BLaER1 (cell line): ENCODE data around the gene PRKG1.

ENCODE experiments used
- H3K27ac ChIP-seq: shearing (Covaris generic); formaldehyde crosslinking; 2 replicates; pipeline ENCODE4 v1.8.1; 2022
- H3K27me3 ChIP-seq: shearing (Covaris generic); formaldehyde crosslinking; 2 replicates; pipeline ENCODE4 v1.8.1; 2022
- H3K36me3 ChIP-seq: shearing (Covaris generic); formaldehyde crosslinking; 2 replicates; pipeline ENCODE4 v1.8.1; 2022
- H3K4me1 ChIP-seq: shearing (Covaris generic); formaldehyde crosslinking; 2 replicates; pipeline ENCODE4 v1.8.1; 2022
- H3K4me2 ChIP-seq: shearing (Covaris generic); formaldehyde crosslinking; 2 replicates; pipeline ENCODE4 v1.8.1; 2022
- H3K4me3 ChIP-seq: shearing (Covaris generic); formaldehyde crosslinking; 2 replicates; pipeline ENCODE4 v1.8.1; 2022
- H3K9ac ChIP-seq: shearing (Covaris generic); formaldehyde crosslinking; 2 replicates; pipeline ENCODE4 v1.8.1; 2022
- H3K9me3 ChIP-seq: shearing (Covaris generic); formaldehyde crosslinking; 2 replicates; pipeline ENCODE4 v1.8.1; 2022
- H4K20me1 ChIP-seq: shearing (Covaris generic); formaldehyde crosslinking; 2 replicates; pipeline ENCODE4 v1.8.1; 2022
- Cebpa-rat ChIP-seq: shearing (Covaris generic); IDR thresholded peaks from 2 replicates; pipeline ENCODE4 v1.8.1; 2022

Gene PRKG1

GRCh38 chr10:52314822-52315552, 1240.7 kb downstream of the PRKG1 start:
- H3K9me3 ChIP-seq: no peaks in the 10 kb centered on the region
- peak overlapping the region; percentile 74; the same call in 1 of the 2 replicates for H3K9ac ChIP-seq
- TF ChIP-seq Cebpa-rat: no peak
- peak overlapping the region; percentile 78 for H3K4me3 ChIP-seq
- H3K4me2 ChIP-seq: peak overlapping the region; percentile 93
- H3K27me3 ChIP-seq: peaks cover 12% of the 10 kb centered on the region; the same call in 1 of the 2 replicates
- H3K36me3 ChIP-seq: no peaks in the 10 kb centered on the region
- H3K4me1 ChIP-seq: peaks cover 34% of the 10 kb centered on the region
- H4K20me1 ChIP-seq: no peaks in the 10 kb centered on the region
- H3K27ac ChIP-seq: no peak overlapping the region; the same call in 1 of the 2 replicates

GRCh38 chr10:52316001-52316400, 1241.7 kb downstream of the PRKG1 start:
- TF ChIP-seq Cebpa-rat: no peak
- Histone ChIP-seq H3K27ac (no peak overlapping the region), H3K4me1 (peaks cover 34% of the 10 kb centered on the region), H3K9ac (no peak overlapping the region), H4K20me1 (no peaks in the 10 kb centered on the region), H3K9me3 (no peaks in the 10 kb centered on the region), H3K4me3 (no peak overlapping the region), H3K4me2 (peak overlapping the region; percentile 93; the same call in 1 of the 2 replicates), H3K27me3 (peaks cover 12% of the 10 kb centered on the region; the same call in 1 of the 2 replicates), H3K36me3 (no peaks in the 10 kb centered on the region)

DNA sequence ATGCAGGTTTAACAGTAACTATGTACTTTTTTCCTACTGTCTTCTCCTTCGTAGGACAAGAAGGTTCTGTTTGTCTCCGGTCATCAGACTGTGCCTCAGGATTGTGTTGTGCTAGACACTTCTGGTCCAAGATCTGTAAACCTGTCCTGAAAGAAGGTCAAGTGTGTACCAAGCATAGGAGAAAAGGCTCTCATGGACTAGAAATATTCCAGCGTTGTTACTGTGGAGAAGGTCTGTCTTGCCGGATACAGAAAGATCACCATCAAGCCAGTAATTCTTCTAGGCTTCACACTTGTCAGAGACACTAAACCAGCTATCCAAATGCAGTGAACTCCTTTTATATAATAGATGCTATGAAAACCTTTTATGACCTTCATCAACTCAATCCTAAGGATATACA, 1242.2 kb downstream of the PRKG1 start:
- H3K9ac ChIP-seq: no peak overlapping the region

DNA sequence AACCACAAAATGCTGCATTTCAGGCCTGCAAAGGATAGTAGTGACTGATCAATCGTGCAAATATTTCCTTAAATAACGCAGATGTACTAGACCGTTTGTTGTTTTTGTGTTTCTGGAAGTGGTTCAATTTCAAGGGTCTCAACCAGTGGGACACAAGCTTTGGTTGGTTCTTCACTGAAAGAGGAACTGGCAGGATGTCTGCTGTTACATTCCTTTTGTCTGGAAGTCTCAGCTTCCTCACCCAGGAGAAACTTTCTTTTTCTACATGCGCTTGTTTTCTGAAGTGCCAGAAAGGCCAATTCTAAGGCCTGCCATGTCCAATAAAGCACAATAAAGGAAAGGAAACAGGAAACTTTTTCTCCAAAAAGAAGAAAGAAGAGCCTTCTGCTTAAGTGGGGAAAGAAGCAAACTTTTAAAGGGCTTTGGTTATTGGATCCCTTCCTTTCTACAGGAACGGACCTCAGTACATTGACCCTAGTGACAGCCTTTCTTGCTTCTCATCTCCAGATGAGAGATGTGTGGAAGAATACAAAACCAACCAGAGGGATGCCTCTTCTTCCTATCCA, 1243.9 kb downstream of the PRKG1 start:
- H3K9me3 ChIP-seq: no peaks in the 10 kb centered on the region
- peaks cover 9% of the 10 kb centered on the region; the same call in 1 of the 2 replicates for H3K27me3 ChIP-seq
- no peak for TF ChIP-seq Cebpa-rat
- no peak overlapping the region; the same call in 1 of the 2 replicates for H3K27ac ChIP-seq
- peak overlapping the region; percentile 46 for H3K4me2 ChIP-seq
- no peaks in the 10 kb centered on the region for H3K36me3 ChIP-seq
- H3K4me1 ChIP-seq: peaks cover 30% of the 10 kb centered on the region
- no peak overlapping the region for H3K4me3 ChIP-seq
- H4K20me1 ChIP-seq: no peaks in the 10 kb centered on the region
- no peak overlapping the region; the same call in 1 of the 2 replicates for H3K9ac ChIP-seq

More for the DNA sequence above, 1242.2 kb downstream of the PRKG1 start:
- Histone ChIP-seq H3K27me3 (peaks cover 12% of the 10 kb centered on the region; the same call in 1 of the 2 replicates), H4K20me1 (no peaks in the 10 kb centered on the region), H3K27ac (no peak overlapping the region), H3K4me2 (no peak overlapping the region; the same call in 1 of the 2 replicates), H3K4me3 (no peak overlapping the region), H3K9me3 (no peaks in the 10 kb centered on the region), H3K36me3 (no peaks in the 10 kb centered on the region), H3K4me1 (peaks cover 34% of the 10 kb centered on the region)
- no peak for TF ChIP-seq Cebpa-rat

GRCh38 chr10:52318822-52319464, 1244.7 kb downstream of the PRKG1 start:
- Histone ChIP-seq H3K4me1 (peaks cover 24% of the 10 kb centered on the region), H3K4me2 (no peak overlapping the region), H3K27me3 (0 out of 2 replicates have a peak, but pooled peaks cover 4% of the 10 kb centered on the region), H3K4me3 (no peak overlapping the region), H3K36me3 (no peaks in the 10 kb centered on the region), H3K9me3 (no peaks in the 10 kb centered on the region), H4K20me1 (no peaks in the 10 kb centered on the region), H3K9ac (no peak overlapping the region), H3K27ac (no peak overlapping the region)
- no peak for TF ChIP-seq Cebpa-rat

DNA sequence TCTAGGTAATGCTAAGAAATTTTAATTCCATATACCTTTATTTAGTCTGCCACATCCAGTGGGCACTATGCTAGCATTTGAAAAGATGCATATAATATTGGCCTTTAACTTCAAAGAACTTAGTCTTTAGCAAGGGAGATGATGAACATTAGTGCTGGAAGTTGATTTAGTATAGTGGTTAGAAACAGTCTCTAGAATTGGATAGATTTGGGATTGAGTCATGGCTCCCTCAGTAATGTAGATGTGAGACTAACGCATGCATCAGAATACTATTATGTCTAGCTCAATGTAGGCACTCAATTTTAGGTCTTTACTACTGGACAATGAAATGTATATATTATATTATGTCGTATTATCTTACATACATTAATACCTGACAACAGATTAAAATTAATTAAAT, 1245.6 kb downstream of the PRKG1 start:
- H3K4me2 ChIP-seq: no peak overlapping the region
- H3K27ac ChIP-seq: no peak overlapping the region
- H4K20me1 ChIP-seq: no peaks in the 10 kb centered on the region
- TF ChIP-seq Cebpa-rat: no peak
- no peaks in the 10 kb centered on the region for H3K9me3 ChIP-seq
- no peaks in the 10 kb centered on the region for H3K36me3 ChIP-seq
- peaks cover 24% of the 10 kb centered on the region for H3K4me1 ChIP-seq
- no peak overlapping the region for H3K4me3 ChIP-seq
- no peak overlapping the region for H3K9ac ChIP-seq
- H3K27me3 ChIP-seq: no peaks in the 10 kb centered on the region

GRCh38 chr10:52322323-52322722, 1248.0 kb downstream of the PRKG1 start:
- Histone ChIP-seq H4K20me1 (no peaks in the 10 kb centered on the region), H3K9ac (no peak overlapping the region), H3K36me3 (no peaks in the 10 kb centered on the region), H3K27ac (no peak overlapping the region), H3K9me3 (no peaks in the 10 kb centered on the region), H3K4me1 (peaks cover 13% of the 10 kb centered on the region), H3K4me3 (no peak overlapping the region), H3K27me3 (no peaks in the 10 kb centered on the region), H3K4me2 (no peak overlapping the region)
- no peak for TF ChIP-seq Cebpa-rat

DNA sequence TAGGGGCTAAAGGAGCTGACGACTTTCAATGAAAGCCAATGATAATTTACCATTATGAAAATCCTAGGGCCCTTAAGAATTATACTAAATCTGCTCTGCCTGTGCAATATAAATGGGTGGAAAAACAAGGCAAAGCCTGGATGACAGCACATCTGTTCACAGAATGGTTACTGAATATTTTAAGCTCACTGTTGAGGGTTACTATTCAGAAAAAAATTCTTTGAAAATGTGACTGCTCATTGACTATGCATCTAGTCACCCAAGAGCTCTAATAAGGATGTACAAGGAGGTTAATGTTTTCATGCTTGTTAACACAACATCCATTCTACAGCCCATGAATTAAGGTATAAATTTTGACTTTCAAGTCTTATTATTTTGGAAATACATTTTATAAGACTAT, 1248.6 kb downstream of the PRKG1 start:
- Histone ChIP-seq H3K27ac (no peak overlapping the region), H3K9ac (no peak overlapping the region), H3K4me3 (no peak overlapping the region), H3K36me3 (no peaks in the 10 kb centered on the region), H4K20me1 (no peaks in the 10 kb centered on the region), H3K4me1 (peaks cover 7% of the 10 kb centered on the region), H3K27me3 (no peaks in the 10 kb centered on the region), H3K9me3 (no peaks in the 10 kb centered on the region), H3K4me2 (no peak overlapping the region)
- TF ChIP-seq Cebpa-rat: no peak

DNA sequence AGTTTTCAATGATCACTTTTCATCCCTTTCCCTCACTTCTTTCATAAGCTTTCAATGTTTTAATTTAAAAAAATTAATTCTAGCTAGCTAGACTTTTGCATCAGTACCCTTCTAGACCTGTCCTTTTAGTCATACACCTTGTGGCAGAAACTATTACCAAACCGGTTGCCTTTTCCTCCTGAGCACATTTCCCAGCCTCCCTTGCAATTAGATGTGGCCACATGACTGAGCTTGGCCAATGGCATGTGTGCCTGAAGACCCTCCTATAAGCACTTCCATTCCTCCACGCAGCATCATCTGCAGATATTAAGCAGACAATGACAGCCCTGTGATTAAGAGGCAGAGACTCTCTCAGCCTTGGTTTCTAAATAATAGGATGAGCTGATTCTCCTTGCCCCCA, 1252.1 kb downstream of the PRKG1 start:
- no peaks in the 10 kb centered on the region for H4K20me1 ChIP-seq
- no peak overlapping the region for H3K4me3 ChIP-seq
- no peaks in the 10 kb centered on the region for H3K4me1 ChIP-seq
- H3K9me3 ChIP-seq: no peaks in the 10 kb centered on the region
- H3K9ac ChIP-seq: no peak overlapping the region
- H3K36me3 ChIP-seq: no peaks in the 10 kb centered on the region
- H3K4me2 ChIP-seq: no peak overlapping the region
- no peaks in the 10 kb centered on the region for H3K27me3 ChIP-seq
- TF ChIP-seq Cebpa-rat: no peak
- no peak overlapping the region for H3K27ac ChIP-seq
